ENCODE results near the gene GPR139. TPM values are rescaled to one million over a fixed set of nuclear protein-coding genes. Genes with fewer than 3 reads are reported as not detected.

GPR139 gene
- total RNA-seq, 4 donors from 2014 or later, result not detected

DNA sequence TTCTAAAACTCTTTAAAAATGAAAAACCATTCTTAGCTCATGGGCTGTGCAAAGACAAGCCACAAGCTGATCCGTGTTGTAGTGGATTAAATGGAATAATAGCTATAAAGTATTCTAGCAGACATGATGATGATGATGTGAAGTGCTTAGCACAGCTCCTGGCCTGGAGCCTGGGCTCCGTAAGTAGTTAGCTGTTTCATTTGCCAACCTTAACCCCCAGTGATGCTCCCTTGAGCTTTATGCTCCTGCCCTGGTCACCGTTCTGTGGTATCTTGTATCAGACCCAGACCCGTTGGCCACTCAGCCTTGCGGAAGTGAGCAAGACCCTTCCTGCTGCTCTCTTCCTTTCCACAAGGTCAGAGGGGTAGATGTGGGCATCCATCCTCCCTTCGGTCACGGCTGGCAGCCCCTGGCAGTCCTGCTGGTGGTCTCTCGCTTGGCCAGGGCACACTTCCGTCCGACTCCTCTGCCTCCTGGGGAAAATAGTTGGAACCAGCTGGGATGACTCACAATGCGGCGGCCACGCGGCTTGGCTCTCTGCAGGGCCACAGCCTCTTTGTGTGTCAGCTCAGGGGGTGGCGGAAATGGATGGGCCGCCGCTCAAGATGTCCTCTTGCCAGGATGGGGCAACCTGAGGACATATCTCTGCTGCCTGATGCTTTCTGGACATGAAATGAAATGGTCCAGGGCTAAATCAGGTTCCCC is 79.1 kb downstream of the GPR139 start:
- DNase-seq (ENCODE audit: low spot score) (no peak), ATAC-seq (ENCODE audit: low FRiP score) (no peak)
- TF ChIP-seq, protein P1, sequence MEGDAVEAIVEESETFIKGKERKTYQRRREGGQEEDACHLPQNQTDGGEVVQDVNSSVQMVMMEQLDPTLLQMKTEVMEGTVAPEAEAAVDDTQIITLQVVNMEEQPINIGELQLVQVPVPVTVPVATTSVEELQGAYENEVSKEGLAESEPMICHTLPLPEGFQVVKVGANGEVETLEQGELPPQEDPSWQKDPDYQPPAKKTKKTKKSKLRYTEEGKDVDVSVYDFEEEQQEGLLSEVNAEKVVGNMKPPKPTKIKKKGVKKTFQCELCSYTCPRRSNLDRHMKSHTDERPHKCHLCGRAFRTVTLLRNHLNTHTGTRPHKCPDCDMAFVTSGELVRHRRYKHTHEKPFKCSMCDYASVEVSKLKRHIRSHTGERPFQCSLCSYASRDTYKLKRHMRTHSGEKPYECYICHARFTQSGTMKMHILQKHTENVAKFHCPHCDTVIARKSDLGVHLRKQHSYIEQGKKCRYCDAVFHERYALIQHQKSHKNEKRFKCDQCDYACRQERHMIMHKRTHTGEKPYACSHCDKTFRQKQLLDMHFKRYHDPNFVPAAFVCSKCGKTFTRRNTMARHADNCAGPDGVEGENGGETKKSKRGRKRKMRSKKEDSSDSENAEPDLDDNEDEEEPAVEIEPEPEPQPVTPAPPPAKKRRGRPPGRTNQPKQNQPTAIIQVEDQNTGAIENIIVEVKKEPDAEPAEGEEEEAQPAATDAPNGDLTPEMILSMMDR (IDR thresholded peaks at IDR 0.05), result no peak

DNA sequence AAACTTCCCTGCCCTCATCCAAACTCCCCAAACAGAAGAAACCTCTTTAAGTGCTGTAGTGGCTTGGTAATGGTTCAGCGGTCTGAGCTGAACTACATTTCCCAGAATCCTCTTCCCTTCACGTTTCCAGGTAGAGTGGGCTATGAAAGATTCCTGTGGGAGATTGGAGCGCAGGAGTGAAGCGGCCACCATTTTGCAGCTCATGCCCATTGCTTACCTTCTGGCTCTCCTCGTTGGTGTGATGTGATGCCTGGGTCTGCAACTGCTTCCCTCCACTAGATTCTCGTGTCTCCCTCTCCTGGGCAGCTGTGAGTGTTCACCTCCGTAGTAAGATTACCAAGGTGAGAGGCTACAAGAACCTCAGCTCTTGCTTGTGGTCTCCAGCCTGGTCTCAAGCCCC is 82.1 kb downstream of the GPR139 start:
- TF ChIP-seq, protein P1 (IDR thresholded peaks at IDR 0.05), result no peak

DNA sequence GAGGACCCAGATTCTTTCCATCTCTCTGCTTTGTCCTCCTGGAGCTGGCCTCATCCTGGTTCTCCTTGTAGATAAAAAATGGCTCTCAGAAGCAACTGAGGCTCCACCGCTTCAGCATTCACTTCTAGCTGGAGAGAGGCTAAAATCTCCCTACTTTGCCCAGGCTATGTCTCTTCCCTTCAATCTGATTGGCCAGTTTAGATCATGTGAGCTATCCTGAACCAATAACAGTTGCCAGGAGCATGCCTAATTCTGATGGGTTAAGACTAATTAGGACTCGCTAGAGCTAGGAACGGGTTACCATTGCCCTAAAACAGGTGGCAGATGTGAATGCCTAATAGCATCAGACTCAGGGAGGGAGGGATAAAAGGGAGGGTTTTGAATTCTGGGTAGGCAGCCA is 89.6 kb downstream of the GPR139 start:
- no peak for ATAC-seq (ENCODE audit: low FRiP score)
- TF ChIP-seq, protein P1 (IDR thresholded peaks at IDR 0.05), result no peak
- DNase-seq (ENCODE audit: low spot score), result no peak

More for the DNA sequence above, 82.1 kb downstream of the GPR139 start:
- ATAC-seq (ENCODE audit: low FRiP score) (no peak), DNase-seq (ENCODE audit: low spot score) (no peak)

Other genes with a start within 250 kb of the GPR139 start
- gene GPRC5B, start 189.0 kb downstream of the GPR139 start, total RNA-seq, result 10 to 100 TPM; 15.4 to 36.3 (median 30.7) TPM

Data from omental fat pad (tissue), 4 donors.